GM23338 (cell line): ENCODE results near the gene TMEM139. TPM values are rescaled to one million over a fixed set of nuclear protein-coding genes. Genes with fewer than 3 reads are reported as not detected.

Experiments used
- ATAC-seq: fragments of 200-7000 bp; cut with Tn5 transposase; 3 replicates; pipeline ENCODE4 v1.9.1; 2020
- DNase-seq: peaks from one replicate; pipeline ENCODE4 v3.0.0-alpha.2; 2015; ENCODE audit warnings: low spot score
- H2AFZ ChIP-seq: fragments of 200-600 bp; sonication (generic); 2 replicates; pipeline ENCODE4 v1.8.0; 2016; ENCODE audit warnings: antibody characterized with exemption, mild to moderate bottlenecking, moderate library complexity
- H3F3A ChIP-seq: fragments of 200-600 bp; sonication (generic); replicated peaks from 2 replicates; pipeline ENCODE4 v1.8.0; 2017; ENCODE audit warnings: antibody characterized with exemption, mixed run types, low read depth
- H3K27ac ChIP-seq: fragments of 200-600 bp; sonication (generic); 2 replicates; pipeline ENCODE4 v1.6.1; 2016; ENCODE audit warnings: low read depth
- H3K27me3 ChIP-seq: fragments of 200-600 bp; sonication (generic); 2 replicates; pipeline ENCODE4 v1.8.0; 2016; ENCODE audit warnings: mild to moderate bottlenecking, mixed run types, moderate library complexity; ENCODE audit not compliant: insufficient read depth
- H3K36me3 ChIP-seq: fragments of 200-600 bp; sonication (generic); 2 replicates; pipeline ENCODE4 v1.8.0; 2016; ENCODE audit warnings: mild to moderate bottlenecking; ENCODE audit not compliant: insufficient read depth
- H3K4me1 ChIP-seq: fragments of 200-600 bp; sonication (generic); 2 replicates; pipeline ENCODE4 v1.8.0; 2016; ENCODE audit warnings: mild to moderate bottlenecking, moderate library complexity; ENCODE audit not compliant: insufficient read depth
- H3K4me2 ChIP-seq: fragments of 200-600 bp; sonication (generic); 2 replicates; pipeline ENCODE4 v1.7.1; 2017; ENCODE audit warnings: mixed run types
- H3K4me3 ChIP-seq: fragments of 200-600 bp; sonication (generic); 2 replicates; pipeline ENCODE4 v1.6.1; 2016; ENCODE audit warnings: mixed run types
- H3K79me2 ChIP-seq: fragments of 200-600 bp; sonication (generic); replicated peaks from 2 replicates; pipeline ENCODE4 v1.8.0; 2017; ENCODE audit warnings: mild to moderate bottlenecking; ENCODE audit not compliant: insufficient read depth
- H3K9me2 ChIP-seq: fragments of 200-600 bp; sonication (generic); 2 replicates; pipeline ENCODE4 v1.8.0; 2017; ENCODE audit not compliant: insufficient read depth
- H4K20me1 ChIP-seq: fragments of 200-600 bp; sonication (generic); replicated peaks from 2 replicates; pipeline ENCODE4 v1.8.0; 2017; ENCODE audit warnings: mild to moderate bottlenecking; ENCODE audit not compliant: insufficient read depth
- H3K27ac Mint-ChIP-seq: 2 replicates; pipeline ENCODE4 v1.8.0; 2020; ENCODE audit warnings: inconsistent platforms, mild to moderate bottlenecking, moderate library complexity, mixed read lengths
- H3K27me3 Mint-ChIP-seq: 3 replicates; pipeline ENCODE4 v1.8.0; 2022; ENCODE audit warnings: low read depth, mild to moderate bottlenecking, moderate library complexity, mixed read lengths, inconsistent platforms; ENCODE audit not compliant: insufficient read depth, poor library complexity
- H3K36me3 Mint-ChIP-seq: 3 replicates; pipeline ENCODE4 v1.8.0; 2021; ENCODE audit warnings: low read depth, mild to moderate bottlenecking, inconsistent platforms, moderate library complexity, mixed read lengths
- H3K4me1 Mint-ChIP-seq: 3 replicates; pipeline ENCODE4 v1.8.0; 2020; ENCODE audit warnings: mild to moderate bottlenecking, inconsistent platforms, mixed read lengths
- H3K4me3 Mint-ChIP-seq: 3 replicates; pipeline ENCODE4 v1.8.0; 2021; ENCODE audit warnings: moderate library complexity, mild to moderate bottlenecking, inconsistent platforms, mixed read lengths
- H3K9me3 Mint-ChIP-seq: 3 replicates; pipeline ENCODE4 v1.8.0; 2020; ENCODE audit warnings: moderate library complexity, mild to moderate bottlenecking, inconsistent platforms, mixed read lengths
- CREB1 ChIP-seq: fragments of 250-450 bp; sonication (Bioruptor Pico); IDR thresholded peaks from 2 replicates; pipeline ENCODE4 v1.5.0; 2020; ENCODE audit warnings: low read depth, mild to moderate bottlenecking, moderate library complexity
- CTCF ChIP-seq, 2 experiments: fragments of 200-600 bp in 1 of 2; sonication (generic) in 1 of 2; conservative IDR thresholded peaks; 2 replicates each; pipeline versions ENCODE4 v1.5.1 to v1.6.1; 2016 to 2017; ENCODE audit warnings: antibody characterized with exemption in 2 of 2, low read depth in 2 of 2, mild to moderate bottlenecking in 2 of 2, moderate library complexity in 1 of 2
- NANOG ChIP-seq: IDR thresholded peaks from 2 replicates; pipeline ENCODE4 v1.6.1; 2016; ENCODE audit warnings: antibody characterized with exemption, borderline replicate concordance
- POLR2AphosphoS5 ChIP-seq: IDR thresholded peaks from 2 replicates; pipeline ENCODE4 v1.6.1; 2016; ENCODE audit warnings: antibody characterized with exemption, low read depth
- REST ChIP-seq: IDR thresholded peaks from one replicate; pipeline ENCODE4 v1.6.1; 2018; ENCODE audit warnings: antibody characterized with exemption; ENCODE audit not compliant: unreplicated experiment
- STAT1 ChIP-seq: IDR thresholded peaks from one replicate; pipeline ENCODE4 v1.6.1; 2016; ENCODE audit warnings: antibody characterized with exemption; ENCODE audit not compliant: unreplicated experiment
- polyA plus RNA-seq: library from polyadenylated mRNA; unstranded; fragments of >200 nt; fragmentation: Nextera tagmentation; extraction: Ambion mirVana; gene quantifications from 2 replicates; pipeline ENCODE4 v1.2.1, GENCODE V29; 2016
- total RNA-seq: library from RNA; depleted of rRNA; stranded (reverse); fragments of >200 nt; shearing (Covaris generic); gene quantifications from 2 replicates; pipeline ENCODE4 v1.2.3, GENCODE V29; 2014

The TMEM139 gene
- total and polyA plus RNA-seq, 2 experiments from 2014 or later = 3.3 to 3.6 TPM

GRCh38 chr7:143296686-143297085 is 11.9 kb downstream of the TMEM139 start:
- H3K4me1 ChIP-seq = no peaks in the 10 kb centered on the region
- no peak overlapping the region for H3K4me3 ChIP-seq
- H3K36me3 ChIP-seq = peaks cover 77% of the 10 kb centered on the region
- H3K9me2 ChIP-seq = no peaks in the 10 kb centered on the region
- H3K4me2 ChIP-seq = no peak overlapping the region
- Mint-ChIP-seq H3K4me3 (no peak overlapping the region), H3K27ac (no peak overlapping the region), H3K4me1 (no peaks in the 10 kb centered on the region), H3K9me3 (no peaks in the 10 kb centered on the region), H3K27me3 (no peaks in the 10 kb centered on the region), H3K36me3 (peaks cover 93% of the 10 kb centered on the region)
- H3K79me2 ChIP-seq = peaks cover 32% of the 10 kb centered on the region
- H4K20me1 ChIP-seq = peaks cover 14% of the 10 kb centered on the region
- no peak for ATAC-seq
- TF ChIP-seq NANOG = no peak
- TF ChIP-seq CREB1 = no peak
- no peak for TF ChIP-seq CTCF (conservative IDR thresholded peaks at IDR 0.05; ENCODE audit: low read depth in 2 of 2)
- H3K27me3 ChIP-seq = no peaks in the 10 kb centered on the region
- H3K27ac ChIP-seq = no peak overlapping the region
- no peak overlapping the region for H2AFZ ChIP-seq
- DNase-seq = no peak
- H3F3A ChIP-seq = peaks cover 2% of the 10 kb centered on the region; the same call in 1 of the 2 replicates

- ATAC-seq (no peak), DNase-seq (no peak)
- H3K27me3 Mint-ChIP-seq = no peaks in the 10 kb centered on the region
- Histone ChIP-seq H3K27ac (no peak overlapping the region), H3K27me3 (no peaks in the 10 kb centered on the region), H3K79me2 (peaks cover 19% of the 10 kb centered on the region), H2AFZ (no peak overlapping the region), H3K9me2 (no peaks in the 10 kb centered on the region), H3K4me2 (no peak overlapping the region), H4K20me1 (peaks cover 11% of the 10 kb centered on the region), H3K36me3 (peaks cover 82% of the 10 kb centered on the region), H3K4me1 (no peaks in the 10 kb centered on the region), H3F3A (peaks cover 2% of the 10 kb centered on the region; the same call in 1 of the 2 replicates), H3K4me3 (no peak overlapping the region)
- TF ChIP-seq REST = no peak
- no peak for TF ChIP-seq POLR2AphosphoS5
- H3K4me1 Mint-ChIP-seq = no peaks in the 10 kb centered on the region
- no peak overlapping the region for H3K27ac Mint-ChIP-seq
- H3K36me3 Mint-ChIP-seq = peaks cover 92% of the 10 kb centered on the region
- H3K4me3 Mint-ChIP-seq = no peak overlapping the region
- no peaks in the 10 kb centered on the region for H3K9me3 Mint-ChIP-seq
Observed at GRCh38 chr7:143299346-143299745, 14.6 kb downstream of the TMEM139 start.

- no peak overlapping the region for H2AFZ ChIP-seq
- H3K4me2 ChIP-seq = no peak overlapping the region
- Mint-ChIP-seq H3K9me3 (no peaks in the 10 kb centered on the region), H3K36me3 (peaks cover 92% of the 10 kb centered on the region), H3K4me3 (no peak overlapping the region), H3K4me1 (no peaks in the 10 kb centered on the region), H3K27me3 (peaks cover 4% of the 10 kb centered on the region), H3K27ac (no peak overlapping the region)
- no peaks in the 10 kb centered on the region for H3K9me2 ChIP-seq
- peaks cover 14% of the 10 kb centered on the region for H3K79me2 ChIP-seq
- H4K20me1 ChIP-seq = peaks cover 10% of the 10 kb centered on the region
- H3K4me1 ChIP-seq = no peaks in the 10 kb centered on the region
- no peak overlapping the region for H3K4me3 ChIP-seq
- peaks cover 82% of the 10 kb centered on the region for H3K36me3 ChIP-seq
- H3F3A ChIP-seq = peaks cover 2% of the 10 kb centered on the region; the same call in 1 of the 2 replicates
- TF ChIP-seq STAT1 (no peak), CTCF (conservative IDR thresholded peaks at IDR 0.05; ENCODE audit: low read depth in 2 of 2) (peak; percentile 74 to 86)
- ATAC-seq (peak; percentile 98), DNase-seq (peak; percentile 79)
- H3K27me3 ChIP-seq = no peaks in the 10 kb centered on the region
- H3K27ac ChIP-seq = no peak overlapping the region
Observed at GRCh38 chr7:143299840-143300239, 15.1 kb downstream of the TMEM139 start.
